SIG-M5 treated with dmso at 0.1 percent for 504 hours (cell line): Measurements from ENCODE around the gene IQCC.

Experiments used
- DNase-seq: peaks from one replicate; lab custom pipeline; 2025; ENCODE audit not compliant: unreplicated experiment; lab: John Stamatoyannopoulos, UW

Gene IQCC

DNA sequence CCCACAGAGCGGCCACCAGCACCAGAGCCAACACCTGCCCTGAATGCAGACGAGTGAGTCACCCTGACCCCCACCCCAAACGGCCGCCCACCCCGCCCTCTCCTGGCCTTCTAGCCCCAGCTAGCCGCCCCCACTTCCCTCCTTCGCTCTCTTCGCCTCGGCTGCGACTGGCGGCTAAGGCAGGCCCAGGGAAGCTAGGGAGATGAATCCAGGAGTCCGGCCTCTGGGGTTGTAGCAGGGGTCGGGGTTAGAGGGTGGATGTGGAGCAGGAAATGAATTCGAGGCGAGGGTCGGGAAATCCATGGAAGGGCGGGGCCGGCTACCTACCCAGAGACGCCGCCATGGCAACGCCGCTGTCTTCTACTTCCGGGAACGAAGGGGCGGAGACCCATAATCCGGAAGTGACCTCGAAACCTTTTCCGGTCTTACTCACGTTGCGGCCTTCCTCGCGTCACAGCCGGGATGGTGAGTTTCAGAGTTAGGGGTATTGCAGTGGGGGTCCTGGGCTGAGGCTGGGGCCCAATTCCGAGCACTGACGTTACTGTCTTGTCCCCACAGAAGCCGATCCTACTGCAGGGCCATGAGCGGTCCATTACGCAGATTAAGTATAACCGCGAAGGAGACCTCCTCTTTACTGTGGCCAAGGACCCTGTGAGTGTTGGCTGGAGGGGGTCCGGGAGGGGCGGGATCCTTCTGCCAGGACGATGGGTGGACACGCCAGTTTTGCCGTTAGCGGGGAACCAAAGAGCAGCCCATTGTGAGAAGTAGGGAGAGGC, 16.7 kb downstream of the IQCC start, which contains the start of the genes EIF3I and TMEM234:
Gene EIF3I (plus strand): TSS at position 428 of the 776 bp plus-strand sequence. CDS start 35 bp downstream, at position 463.
Gene TMEM234 (minus strand): TSS at position 374 of the 776 bp plus-strand sequence. CDS start 31 bp downstream, at position 343.
- peak; percentile 87 for DNase-seq

DNA sequence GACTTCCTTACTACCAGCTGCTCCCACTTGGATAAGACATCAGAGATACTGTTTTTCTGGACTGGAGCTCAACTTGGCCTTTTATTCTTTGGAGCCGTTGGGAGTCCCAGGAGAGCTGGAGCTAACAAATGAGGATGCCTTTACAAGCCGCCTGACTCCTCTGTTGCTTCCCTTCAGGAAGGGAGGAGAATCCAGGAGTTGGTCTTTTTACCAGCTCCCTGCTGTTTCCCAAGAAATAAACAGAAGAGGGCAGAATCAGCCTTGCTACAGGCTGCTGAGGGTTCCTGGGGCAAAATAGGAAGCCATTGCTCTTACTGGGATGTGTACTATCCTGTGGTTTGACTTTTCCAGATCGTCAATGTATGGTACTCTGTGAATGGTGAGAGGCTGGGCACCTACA, 18.2 kb downstream of the IQCC start:
- no peak for DNase-seq

DNA sequence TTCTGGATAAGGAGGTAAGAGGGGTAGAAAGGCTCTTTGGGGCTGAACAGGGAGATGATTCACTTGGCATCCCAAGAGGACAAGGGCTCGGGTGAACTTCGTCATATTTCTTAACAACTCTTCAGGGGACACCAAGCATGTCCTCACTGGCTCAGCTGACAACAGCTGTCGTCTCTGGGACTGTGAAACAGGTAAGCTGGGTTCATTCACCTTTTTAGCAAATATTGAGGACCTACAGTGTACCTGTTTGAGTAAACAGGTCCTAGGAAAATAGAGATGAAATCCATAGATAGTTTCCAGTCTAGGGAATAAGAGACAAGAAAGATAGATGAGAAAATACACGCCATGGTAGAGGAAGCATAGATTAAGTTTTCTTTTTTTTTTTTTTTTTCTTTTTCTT, 18.8 kb downstream of the IQCC start:
- DNase-seq: no peak

- no peak for DNase-seq
These were observed 23.3 kb downstream of the IQCC start for GRCh38 chr1:32228771-32229170.

DNA sequence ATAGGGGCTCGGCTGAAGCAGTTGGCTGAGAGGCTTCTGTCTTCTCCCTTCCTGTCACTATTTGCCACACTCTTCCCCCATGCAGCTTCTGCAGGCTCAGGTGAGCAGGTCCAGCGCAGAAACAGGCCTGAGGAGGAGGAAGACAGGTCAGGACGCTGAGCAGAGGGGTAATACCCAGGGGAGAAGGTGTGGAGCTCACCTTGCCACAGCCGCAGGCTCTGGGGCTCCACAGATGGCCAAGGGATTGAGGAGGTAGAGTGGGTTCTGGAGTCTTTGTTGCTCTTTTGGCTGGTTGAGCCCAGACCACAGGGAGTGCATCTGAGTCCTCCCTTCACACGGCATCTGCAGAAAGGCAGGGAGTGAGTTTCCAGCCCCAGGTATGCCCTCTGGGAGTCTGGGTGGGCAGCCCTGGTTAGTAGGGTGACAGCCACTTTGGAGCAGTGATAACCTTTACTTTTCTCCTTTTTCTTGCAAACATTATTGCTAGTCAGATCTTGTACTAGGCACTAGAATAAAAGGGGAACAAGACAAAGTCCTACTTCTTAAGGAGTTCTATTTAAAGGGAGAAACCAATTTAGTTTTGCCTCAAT, 26.5 kb downstream of the IQCC start:
- no peak for DNase-seq

DNA sequence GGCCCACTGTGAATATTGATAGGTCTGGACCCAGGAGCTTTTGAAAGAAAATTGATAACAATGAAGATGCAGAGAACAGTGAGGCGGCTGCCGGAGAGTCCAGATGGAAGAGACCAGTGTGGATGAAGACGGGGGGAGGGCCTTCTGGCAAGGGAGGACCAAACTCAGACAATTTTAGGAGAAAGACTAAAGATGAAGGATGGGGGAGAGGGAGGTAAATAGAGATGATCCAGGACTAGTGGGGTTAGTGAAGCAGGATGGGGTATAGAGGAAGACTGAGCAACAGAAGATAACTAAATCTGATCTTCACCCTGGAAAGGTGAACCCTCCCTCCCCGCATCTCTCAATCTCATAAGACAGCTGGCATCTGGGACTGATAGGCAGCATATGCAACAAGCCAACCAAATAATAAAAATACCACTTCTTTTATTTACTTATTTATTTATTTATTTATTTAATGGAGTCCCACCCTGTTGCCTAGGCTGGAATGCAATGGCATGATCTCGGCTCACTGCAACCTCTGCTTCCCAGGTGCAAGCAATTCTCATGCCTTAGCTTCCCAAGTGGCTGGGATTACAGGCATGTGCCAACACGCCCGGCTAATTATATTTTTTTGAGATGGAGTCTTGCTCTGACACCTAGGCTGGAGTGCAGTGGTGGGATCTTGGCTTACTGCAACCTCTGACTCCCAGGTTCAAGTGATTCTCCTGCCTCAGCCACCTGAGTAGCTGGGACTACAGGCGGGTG, 27.3 kb downstream of the IQCC start:
- DNase-seq: no peak

DNA sequence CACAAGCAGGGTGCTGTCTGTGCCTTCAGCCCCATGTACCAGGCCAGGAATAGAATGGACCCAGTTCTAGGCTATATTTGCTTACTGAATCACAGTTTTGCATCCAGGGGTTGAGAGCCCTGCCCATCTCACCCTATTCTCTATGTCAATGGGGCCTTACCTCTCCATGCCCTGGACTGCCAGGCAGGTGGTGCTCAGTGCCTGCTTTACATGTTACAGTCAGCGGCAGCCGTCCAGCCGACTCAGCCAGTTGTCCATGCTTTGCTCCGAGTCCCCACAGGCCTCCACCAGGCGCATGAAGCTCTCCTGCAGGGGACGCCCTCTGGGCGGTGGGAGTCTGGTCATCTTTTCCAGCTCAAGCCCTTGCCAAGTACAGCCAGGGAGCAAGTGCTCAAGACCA, 29.3 kb downstream of the IQCC start:
- no peak for DNase-seq

DNA sequence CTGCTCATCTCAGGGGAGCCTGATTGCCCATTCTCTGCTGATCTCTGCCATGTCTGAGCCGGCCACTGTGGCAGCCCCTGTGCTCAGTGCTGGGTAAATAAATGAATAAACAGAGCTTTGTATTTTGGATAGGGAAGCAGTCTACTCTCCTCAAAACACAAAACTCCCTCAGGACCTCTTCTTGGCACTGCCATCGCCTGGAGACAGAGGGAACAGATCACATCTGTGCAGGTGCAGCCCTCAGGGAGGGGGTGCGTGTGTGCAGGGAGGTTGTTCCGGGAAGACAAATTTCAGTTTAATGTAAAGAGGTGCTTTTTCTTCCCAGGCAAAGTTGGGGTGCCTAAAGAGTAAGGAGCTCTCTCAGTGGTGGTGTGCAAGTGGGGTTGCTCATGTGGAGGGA, 33.9 kb downstream of the IQCC start:
- no peak for DNase-seq

DNA sequence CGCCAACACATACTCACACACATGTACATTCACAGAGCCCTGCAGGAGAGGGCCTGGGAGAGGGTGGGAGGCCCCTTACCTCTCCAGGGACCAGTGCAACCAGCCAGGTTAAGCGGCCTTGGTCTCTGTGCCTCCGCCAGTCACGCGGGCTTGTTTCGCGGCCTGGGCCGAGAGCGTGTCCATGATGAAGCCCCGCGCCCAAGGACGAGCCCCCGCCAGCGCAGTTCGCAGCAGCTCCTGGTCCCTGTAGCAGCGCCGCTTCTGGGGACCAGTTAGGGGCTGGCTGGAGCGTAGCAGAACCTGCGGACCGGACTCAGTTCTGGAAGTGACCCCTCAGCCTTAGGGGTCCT, 34.3 kb downstream of the IQCC start:
- no peak for DNase-seq

- peak; percentile 41 for DNase-seq
These were observed 34.9 kb downstream of the IQCC start for GRCh38 chr1:32240140-32240951.

DNA sequence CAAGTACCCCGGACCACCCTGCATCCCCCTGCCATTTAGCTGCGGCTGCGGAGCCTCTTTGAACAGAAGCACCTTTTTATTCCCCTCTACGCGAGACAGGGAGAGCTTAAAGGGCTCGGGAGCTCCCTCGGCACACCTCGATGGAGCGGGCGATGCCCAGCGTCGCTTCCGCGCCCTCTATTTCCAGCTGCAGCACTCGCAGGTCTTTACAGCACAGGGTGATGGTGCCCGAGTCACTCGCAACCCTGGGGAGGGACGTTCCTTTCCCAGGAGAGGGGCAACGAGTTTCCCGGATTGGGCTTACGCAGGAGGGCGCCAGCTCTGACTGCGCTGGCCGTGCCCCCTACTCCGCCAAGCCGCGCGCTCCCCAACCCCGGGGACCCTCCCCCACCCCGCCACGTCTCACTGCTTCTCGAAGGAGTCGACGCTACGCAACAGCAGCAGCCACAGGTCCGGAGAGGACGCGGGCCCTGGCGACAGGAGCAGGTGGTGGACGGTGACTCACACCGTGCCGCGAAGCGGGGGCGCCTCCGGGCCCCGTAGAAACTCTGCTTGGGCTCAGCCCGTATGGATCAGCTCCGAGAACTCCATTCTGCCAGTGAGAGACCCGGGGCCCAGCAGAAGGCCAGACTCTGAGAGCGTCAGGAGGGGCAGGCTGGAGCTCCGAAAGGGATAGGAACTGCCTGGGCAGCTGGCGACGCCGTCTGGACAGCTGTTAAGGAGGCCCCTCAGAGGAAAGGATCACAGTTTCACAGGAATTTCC, 35.7 kb downstream of the IQCC start:
- no peak for DNase-seq

DNA sequence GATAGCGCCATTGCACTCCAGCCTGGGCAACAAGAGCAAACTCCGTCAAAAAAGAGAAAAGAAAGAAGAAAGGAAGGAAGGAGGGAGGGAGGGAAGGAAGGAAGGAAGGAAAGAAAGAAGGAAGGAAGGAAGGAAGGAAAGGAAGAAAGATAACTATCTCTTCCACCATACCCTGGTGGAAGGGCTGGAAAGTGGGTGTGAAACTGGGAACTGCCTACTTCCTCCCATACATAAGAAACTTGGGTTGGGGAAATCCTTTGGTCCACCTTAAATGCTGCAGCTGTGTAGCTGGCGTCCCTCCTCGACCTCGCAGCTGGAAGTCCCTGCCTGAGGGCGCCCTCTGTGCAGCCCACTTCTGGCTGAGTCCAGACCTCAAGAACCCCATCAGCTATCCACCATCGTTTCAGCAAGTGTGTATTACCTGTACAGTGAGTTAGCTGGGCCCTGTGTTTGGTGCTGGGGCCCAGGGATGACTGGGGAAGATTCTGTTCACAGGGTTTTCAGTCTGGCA, 36.9 kb downstream of the IQCC start:
- DNase-seq: no peak

DNA sequence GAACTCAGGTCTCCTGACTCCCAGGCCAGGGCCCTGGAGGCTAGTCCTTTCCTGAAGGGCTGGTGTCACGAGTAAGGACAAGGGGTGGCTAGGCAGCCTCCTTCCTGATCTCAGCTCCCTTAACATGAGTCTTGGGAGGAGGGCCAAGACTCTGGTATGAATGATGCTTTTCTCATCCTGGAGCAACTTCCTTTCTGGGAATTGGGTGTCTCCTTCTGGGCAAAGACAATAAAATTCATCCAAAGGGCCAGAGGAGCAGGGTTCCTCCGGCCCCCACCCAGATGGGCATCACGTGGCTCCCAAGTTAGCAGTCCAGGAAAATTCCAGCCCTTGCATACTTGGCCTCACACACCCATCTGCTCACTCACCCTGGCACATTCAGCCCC, 41.4 kb downstream of the IQCC start, which contains the start of gene FAM167B:
Gene FAM167B (plus strand): TSS at position 335 of the 386 bp plus-strand sequence. CDS start 200 bp downstream, outside the sequence.
- DNase-seq: no peak

GRCh38 chr1:32247452-32247851, 42.0 kb downstream of the IQCC start:
- no peak for DNase-seq

DNA sequence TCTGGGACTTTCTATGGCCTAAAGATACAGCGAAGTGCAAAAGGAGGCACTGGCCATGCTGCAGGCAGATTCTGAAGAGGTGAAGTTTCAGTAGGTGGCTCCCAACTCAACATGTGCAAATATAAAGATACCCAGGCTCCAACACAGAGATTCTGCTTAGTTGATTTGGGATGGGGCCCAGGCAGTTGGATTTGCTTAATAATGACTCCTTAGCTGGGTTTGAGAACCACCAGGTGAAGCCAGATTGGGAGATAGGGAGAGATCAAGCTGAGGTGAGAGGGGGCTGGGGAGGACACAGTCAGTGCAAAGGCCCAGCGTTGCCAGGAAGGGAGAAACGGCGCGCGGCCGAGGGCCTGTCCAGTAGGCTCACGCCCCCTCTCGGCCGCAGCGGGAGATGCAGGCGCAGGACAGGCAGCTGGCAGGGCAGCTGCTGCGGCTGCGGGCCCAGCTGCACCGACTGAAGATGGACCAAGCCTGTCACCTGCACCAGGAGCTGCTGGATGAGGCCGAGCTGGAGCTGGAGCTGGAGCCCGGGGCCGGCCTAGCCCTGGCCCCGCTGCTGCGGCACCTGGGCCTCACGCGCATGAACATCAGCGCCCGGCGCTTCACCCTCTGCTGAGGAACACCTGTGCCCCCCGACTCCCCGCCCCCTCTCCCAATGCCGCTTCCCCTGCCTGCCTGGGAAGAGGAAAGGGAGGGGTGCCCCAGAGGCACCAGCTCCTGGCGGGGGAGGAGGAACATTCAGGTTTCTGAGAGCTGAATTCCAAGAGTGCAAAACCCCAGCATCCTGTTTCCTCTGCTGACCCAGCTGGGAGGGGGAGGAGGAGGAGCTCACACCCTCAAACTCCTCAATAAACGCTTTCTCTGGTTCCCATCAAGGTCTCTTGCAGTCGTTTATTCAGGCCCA, 42.8 kb downstream of the IQCC start:
- no peak for DNase-seq

DNA sequence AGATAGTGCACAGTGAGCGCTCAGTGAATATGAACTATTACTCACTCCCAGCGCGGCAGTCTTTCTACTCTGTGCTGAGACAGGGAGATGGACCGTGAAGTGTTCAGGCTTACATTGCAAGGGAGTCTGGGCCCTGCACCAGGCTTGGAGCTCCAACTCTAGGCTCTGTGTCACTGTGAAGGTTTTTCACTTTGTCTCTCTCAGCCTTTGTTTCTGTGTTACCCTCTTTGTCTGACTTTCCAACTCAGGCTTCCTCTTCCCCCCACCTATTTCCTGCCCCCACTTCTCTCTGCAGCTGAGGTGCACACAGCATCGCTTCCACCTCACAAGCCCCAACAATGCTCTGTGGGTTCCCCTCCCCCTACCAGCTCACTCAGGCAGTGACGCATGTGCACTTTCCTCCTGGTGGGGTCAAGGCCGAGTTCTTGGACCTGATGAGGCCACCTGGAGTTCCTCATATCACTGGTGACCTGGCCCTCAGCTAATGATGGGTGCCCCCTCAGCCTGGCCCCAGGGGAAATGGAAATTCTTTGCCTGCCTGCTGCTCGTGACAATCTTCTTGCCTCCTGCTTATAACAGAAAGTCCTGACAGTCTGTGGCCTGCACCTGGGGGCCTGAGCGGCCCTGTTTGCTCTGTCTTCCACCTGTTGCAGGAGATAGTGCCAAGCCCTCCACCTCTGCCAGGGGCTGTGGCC, 44.5 kb downstream of the IQCC start:
- no peak for DNase-seq

DNA sequence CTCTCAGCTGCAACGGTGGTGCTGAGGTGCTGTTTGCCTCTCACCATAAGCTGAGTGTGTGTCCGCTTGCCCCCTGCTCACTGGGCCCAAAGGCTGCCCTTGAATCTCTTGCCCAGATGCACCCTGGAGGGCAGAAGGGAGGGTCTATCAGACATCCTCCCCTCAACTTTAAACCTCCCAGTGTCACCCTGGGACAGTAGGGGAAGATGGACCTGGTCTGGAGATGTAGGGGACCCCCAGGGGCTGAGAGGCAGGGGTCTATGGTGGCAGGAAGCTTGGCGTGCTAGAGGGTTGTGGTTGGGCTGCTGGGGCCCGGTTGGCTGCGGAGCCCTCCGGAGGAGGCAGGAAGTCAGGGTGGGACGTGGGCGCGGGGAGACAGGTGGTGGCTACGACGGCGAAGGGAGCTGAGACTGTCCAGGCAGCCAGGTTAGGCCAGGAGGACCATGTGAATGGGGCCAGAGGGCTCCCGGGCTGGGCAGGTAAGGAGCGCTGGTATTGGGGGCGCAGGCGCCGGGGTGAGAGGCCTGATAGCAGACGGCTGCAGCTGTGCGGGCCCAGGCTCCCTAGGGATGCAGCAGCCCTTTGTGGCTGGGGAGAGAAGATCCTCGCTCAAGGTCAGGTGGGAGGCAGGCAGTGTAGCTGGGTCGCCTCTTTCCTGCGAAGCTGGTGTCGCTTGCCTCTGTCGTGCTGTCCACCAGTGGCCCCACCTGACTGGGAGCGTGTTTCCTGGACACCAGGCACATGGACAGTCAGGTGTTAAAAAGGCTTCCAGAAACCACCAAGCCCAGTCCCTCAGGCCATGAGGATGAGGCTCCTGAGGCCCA, 45.6 kb downstream of the IQCC start, which contains the start of gene LCK:
Gene LCK (plus strand): TSS at position 373 of the 824 bp plus-strand sequence. CDS start 23,065 bp downstream, outside the sequence.
- no peak for DNase-seq
